B cell (primary cell): ENCODE measurements around the gene FIBCD1. TPM values are rescaled to one million over a fixed set of nuclear protein-coding genes. Genes with fewer than 3 reads are reported as not detected.

Experiments
- ATAC-seq: fragments of 200-7000 bp; cut with Tn5 transposase; one replicate; pipeline ENCODE4 v1.10.0; 2021; ENCODE audit warnings: low read depth, mild to moderate bottlenecking, moderate number of reproducible peaks, moderate library complexity
- CTCF ChIA-PET: fragments of 350-600 bp; sonication (Branson Sonifier 250); formaldehyde crosslinking; loops from one replicate; lab custom pipeline; 2021; ENCODE audit warnings: antibody characterized with exemption, inconsistent platforms; lab: Charles Lee
- POLR2A ChIA-PET: fragments of 350-600 bp; sonication (Branson Sonifier 250); formaldehyde crosslinking; loops from one replicate; lab custom pipeline; 2021; ENCODE audit warnings: antibody characterized with exemption; lab: Charles Lee
- DNase-seq: peaks from one replicate; pipeline ENCODE4 v3.0.0; 2013
- H2AFZ ChIP-seq: 2 replicates; pipeline ENCODE4 v1.6.1; 2012; ENCODE audit warnings: mild to moderate bottlenecking, low read depth, low read length; ENCODE audit not compliant: insufficient read depth, poor library complexity, severe bottlenecking
- H3K27ac ChIP-seq, 2 donors: 1 replicate in 1 of 2; 2 replicates in 1 of 2; pipeline ENCODE4 v1.5.1; 2012 to 2013; ENCODE audit warnings: low read length in 2 of 2, mild to moderate bottlenecking in 2 of 2, moderate library complexity in 1 of 2
- H3K27me3 ChIP-seq, 4 experiments: fragments of 200-600 bp in 1 of 4; sonication (generic) in 1 of 4; replicated peaks in 1 of 4; 1 replicate in 2 of 4; 2 replicates in 2 of 4; pipeline versions ENCODE4 v1.6.1 to v1.7.0; 2013 to 2016; ENCODE audit warnings: low read length in 3 of 4, mild to moderate bottlenecking in 2 of 4, mixed read lengths in 1 of 4, moderate library complexity in 1 of 4; ENCODE audit not compliant: insufficient read depth in 4 of 4, control insufficient read depth in 3 of 4; ENCODE audit errors: control extremely low read depth in 1 of 4
- H3K36me3 ChIP-seq, 2 experiments: replicated peaks in 1 of 2; 1 replicate in 1 of 2; 2 replicates in 1 of 2; pipeline versions ENCODE4 v1.6.1 to v1.7.1; 2013; ENCODE audit warnings: low read length in 1 of 2; ENCODE audit not compliant: insufficient read depth in 2 of 2, control insufficient read depth in 1 of 2; ENCODE audit errors: control extremely low read depth in 1 of 2, extremely low read depth in 1 of 2
- H3K4me1 ChIP-seq, 2 donors: fragments of 200-600 bp in 1 of 2; sonication (generic) in 1 of 2; 1 replicate in 1 of 2; 2 replicates in 1 of 2; pipeline versions ENCODE4 v1.5.1 to v1.6.1; 2013 to 2017; ENCODE audit warnings: low read length in 2 of 2; ENCODE audit not compliant: control insufficient read depth in 2 of 2, insufficient read depth in 2 of 2
- H3K4me2 ChIP-seq: replicated peaks from 2 replicates; pipeline ENCODE3; 2012; ENCODE audit warnings: mild to moderate bottlenecking, low read depth, low read length; ENCODE audit not compliant: poor library complexity, severe bottlenecking
- H3K4me3 ChIP-seq, 5 experiments: fragments of 200-600 bp in 1 of 5; sonication (generic) in 1 of 5; 1 replicate in 3 of 5; 2 replicates in 2 of 5; pipeline versions ENCODE4 v1.5.1 to v1.7.0; 2011 to 2016; ENCODE audit warnings: low read length in 4 of 5, mild to moderate bottlenecking in 4 of 5, low read depth in 2 of 5, control low read depth in 1 of 5, moderate library complexity in 1 of 5; ENCODE audit not compliant: insufficient read depth in 1 of 5; ENCODE audit errors: control extremely low read depth in 1 of 5, extremely low read depth in 1 of 5
- H3K79me2 ChIP-seq: fragments of 200-600 bp; sonication (generic); one replicate; pipeline ENCODE4 v1.6.0; 2016; ENCODE audit warnings: low read length; ENCODE audit not compliant: control insufficient read depth, insufficient read depth
- H3K9ac ChIP-seq: fragments of 200-600 bp; sonication (generic); 2 replicates; pipeline ENCODE4 v1.6.1; 2017; ENCODE audit warnings: mild to moderate bottlenecking, low read length, moderate library complexity
- H3K9me3 ChIP-seq, 3 donors: one replicate each; pipeline versions ENCODE4 v1.6.1 to v1.7.1; 2013; ENCODE audit warnings: low read length in 2 of 3; ENCODE audit not compliant: control insufficient read depth in 2 of 3, insufficient read depth in 1 of 3; ENCODE audit errors: control extremely low read depth in 1 of 3
- H4K20me1 ChIP-seq: 2 replicates; pipeline ENCODE4 v1.6.0; 2012; ENCODE audit warnings: mild to moderate bottlenecking, low read length; ENCODE audit not compliant: insufficient read depth, control insufficient read depth, poor library complexity, severe bottlenecking
- H3K27ac Mint-ChIP-seq: one replicate; pipeline ENCODE4 v1.8.0; 2021; ENCODE audit warnings: mixed read lengths
- H3K27me3 Mint-ChIP-seq: one replicate; pipeline ENCODE4 v1.8.0; 2021; ENCODE audit warnings: mixed read lengths
- H3K4me1 Mint-ChIP-seq: one replicate; pipeline ENCODE4 v1.8.0; 2021; ENCODE audit warnings: mixed read lengths
- H3K4me3 Mint-ChIP-seq: one replicate; pipeline ENCODE4 v1.8.0; 2021; ENCODE audit warnings: mixed read lengths
- H3K9me3 Mint-ChIP-seq: one replicate; pipeline ENCODE4 v1.8.0; 2022; ENCODE audit warnings: mixed read lengths; ENCODE audit not compliant: insufficient read depth
- EZH2 ChIP-seq: IDR thresholded peaks from 2 replicates; pipeline ENCODE4 v1.6.1; 2012; ENCODE audit warnings: borderline replicate concordance, low read depth, mild to moderate bottlenecking, moderate library complexity, low read length; ENCODE audit not compliant: insufficient read depth, poor library complexity, severe bottlenecking
- WGBS: methylation state at CpG from one replicate; pipeline ENCODE4 v1.1.5; 2013; ENCODE audit warnings: missing lambda C conversion rate; ENCODE audit not compliant: insufficient coverage; 5-methylcytosine and 5-hydroxymethylcytosine counted together
- intact Hi-C: fragments of 100-400 bp; cut with micrococcal nuclease; formaldehyde crosslinking; loops from one replicate; pipeline ENCODE4 v1.10.0; 2022
- polyA plus RNA-seq: library from polyadenylated mRNA; depleted of rRNA; stranded (reverse); fragments of >200 nt; gene quantifications from 2 replicates; pipeline ENCODE4 v1.2.3, GENCODE V29; 2012
- total RNA-seq, 2 donors: library from RNA; stranded (reverse); fragments of 120-200 nt in 1 of 2; gene quantifications; 1 replicate in 1 of 2; 2 replicates in 1 of 2; pipeline versions ENCODE4 v1.2.3 to v1.2.4, GENCODE V29; 2013 to 2022
- TF ChIP-seq, protein P1 (sequence below): fragments of 200-600 bp; IDR thresholded peaks from one replicate; pipeline ENCODE4 v1.8.0; 2022; ENCODE audit warnings: antibody characterized with exemption, mild to moderate bottlenecking

Gene FIBCD1
- total and polyA plus RNA-seq, 2 donors (not counting 1 experiment from before 2014, with no cell fraction given): not detected

DNA sequence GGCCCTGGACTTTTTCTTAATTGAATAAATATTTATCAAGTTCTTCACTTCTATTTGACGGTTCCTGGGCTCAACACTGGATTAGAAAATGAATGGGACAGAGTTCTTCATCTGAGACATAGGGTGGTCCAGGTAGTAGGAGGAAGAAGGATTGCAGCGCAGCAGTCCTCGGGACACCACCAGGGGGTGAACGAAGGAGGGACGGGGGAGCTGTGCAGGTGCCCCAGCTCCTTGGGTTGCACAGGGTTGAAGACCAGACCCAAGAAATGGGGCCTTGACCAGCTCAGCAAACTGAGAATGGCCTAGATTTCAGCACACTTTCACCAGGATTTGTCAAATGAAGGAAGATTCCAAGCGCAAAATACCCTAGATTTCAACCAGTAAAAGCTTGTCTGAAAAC lies 74.5 kb downstream of the FIBCD1 start:
- H3K4me1 Mint-ChIP-seq: no peaks in the 10 kb centered on the region
- H3K9me3 Mint-ChIP-seq: no peaks in the 10 kb centered on the region
- no peak for ATAC-seq
- H3K27me3 Mint-ChIP-seq: no peaks in the 10 kb centered on the region
- Histone ChIP-seq H3K9me3 (no peaks in the 10 kb centered on the region), H3K4me3 (no peak overlapping the region), H3K27me3 (no peaks in the 10 kb centered on the region), H3K9ac (no peak overlapping the region), H3K27ac (no peak overlapping the region), H3K4me1 (no peaks in the 10 kb centered on the region), H3K4me2 (no peak overlapping the region), H2AFZ (no peak overlapping the region), H3K36me3 (peaks cover 0 to 12% of the 10 kb centered on the region in 2 experiments), H4K20me1 (no peaks in the 10 kb centered on the region), H3K79me2 (no peaks in the 10 kb centered on the region)
- no peak for TF ChIP-seq EZH2
- TF ChIP-seq, protein P1, sequence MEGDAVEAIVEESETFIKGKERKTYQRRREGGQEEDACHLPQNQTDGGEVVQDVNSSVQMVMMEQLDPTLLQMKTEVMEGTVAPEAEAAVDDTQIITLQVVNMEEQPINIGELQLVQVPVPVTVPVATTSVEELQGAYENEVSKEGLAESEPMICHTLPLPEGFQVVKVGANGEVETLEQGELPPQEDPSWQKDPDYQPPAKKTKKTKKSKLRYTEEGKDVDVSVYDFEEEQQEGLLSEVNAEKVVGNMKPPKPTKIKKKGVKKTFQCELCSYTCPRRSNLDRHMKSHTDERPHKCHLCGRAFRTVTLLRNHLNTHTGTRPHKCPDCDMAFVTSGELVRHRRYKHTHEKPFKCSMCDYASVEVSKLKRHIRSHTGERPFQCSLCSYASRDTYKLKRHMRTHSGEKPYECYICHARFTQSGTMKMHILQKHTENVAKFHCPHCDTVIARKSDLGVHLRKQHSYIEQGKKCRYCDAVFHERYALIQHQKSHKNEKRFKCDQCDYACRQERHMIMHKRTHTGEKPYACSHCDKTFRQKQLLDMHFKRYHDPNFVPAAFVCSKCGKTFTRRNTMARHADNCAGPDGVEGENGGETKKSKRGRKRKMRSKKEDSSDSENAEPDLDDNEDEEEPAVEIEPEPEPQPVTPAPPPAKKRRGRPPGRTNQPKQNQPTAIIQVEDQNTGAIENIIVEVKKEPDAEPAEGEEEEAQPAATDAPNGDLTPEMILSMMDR: no peak
- intact Hi-C loops: no loop called here
- 88% methylated on average over 5 of the region's 6 CpGs for WGBS
- ChIA-PET POLR2A (no interaction called here), CTCF (interaction anchor here (0.6 to 8.3 kb wide), 11 partner anchors 11 to 183 kb away, joined by 3 to 142 read pairs (median 6); no protein-coding TSS in a partner anchor)
- no peak for DNase-seq
- no peak overlapping the region for H3K4me3 Mint-ChIP-seq
- H3K27ac Mint-ChIP-seq: no peak overlapping the region

DNA sequence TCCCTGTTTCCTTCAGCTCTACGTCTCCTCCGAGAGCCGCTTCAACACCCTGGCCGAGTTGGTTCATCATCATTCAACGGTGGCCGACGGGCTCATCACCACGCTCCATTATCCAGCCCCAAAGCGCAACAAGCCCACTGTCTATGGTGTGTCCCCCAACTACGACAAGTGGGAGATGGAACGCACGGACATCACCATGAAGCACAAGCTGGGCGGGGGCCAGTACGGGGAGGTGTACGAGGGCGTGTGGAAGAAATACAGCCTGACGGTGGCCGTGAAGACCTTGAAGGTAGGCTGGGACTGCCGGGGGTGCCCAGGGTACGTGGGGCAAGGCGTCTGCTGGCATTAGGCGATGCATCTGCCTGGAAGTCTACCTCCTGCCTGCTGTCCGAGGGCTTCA lies 76.3 kb downstream of the FIBCD1 start:
- Mint-ChIP-seq H3K9me3 (no peaks in the 10 kb centered on the region), H3K27ac (no peak overlapping the region), H3K4me1 (no peaks in the 10 kb centered on the region), H3K27me3 (no peaks in the 10 kb centered on the region), H3K4me3 (no peak overlapping the region)
- 98% methylated on average over 23 of the region's 23 CpGs for WGBS
- no peak overlapping the region for H2AFZ ChIP-seq
- H3K27me3 ChIP-seq: no peaks in the 10 kb centered on the region
- H3K27ac ChIP-seq: no peak overlapping the region
- H4K20me1 ChIP-seq: no peaks in the 10 kb centered on the region
- H3K9me3 ChIP-seq: no peaks in the 10 kb centered on the region
- H3K4me1 ChIP-seq: no peaks in the 10 kb centered on the region
- H3K4me2 ChIP-seq: no peak overlapping the region
- H3K79me2 ChIP-seq: no peaks in the 10 kb centered on the region
- TF ChIP-seq, protein P1: no peak
- no peak for TF ChIP-seq EZH2
- CTCF ChIA-PET: interaction anchor here (0.8 to 8.3 kb wide), 6 partner anchors 10 to 190 kb away, joined by 3 to 142 read pairs (median 7); no protein-coding TSS in a partner anchor
- peaks cover 0 to 8% of the 10 kb centered on the region in 2 experiments for H3K36me3 ChIP-seq
- no peak overlapping the region for H3K4me3 ChIP-seq
- no peak overlapping the region for H3K9ac ChIP-seq
- DNase-seq (no peak), ATAC-seq (no peak)
- POLR2A ChIA-PET: no interaction called here
- intact Hi-C loops: loop anchor here (1.0 kb wide), 1 partner anchor 91 kb away; no protein-coding TSS in a partner anchor
